H1 (cell line): Measurements from ENCODE around the gene NET1. TPM values are rescaled to one million over a fixed set of nuclear protein-coding genes. Genes with fewer than 3 reads are reported as not detected.
A peak's percentile ranks its signal among the peaks of the same experiment; 100 is the strongest.

ENCODE experiments used
- CTCF ChIA-PET: fragments of 300-600 bp; sonication (Branson Sonifier 250); formaldehyde crosslinking; loops from one replicate; lab custom pipeline; 2021; ENCODE audit not compliant: partially characterized antibody; lab: Charles Lee
- POLR2A ChIA-PET: fragments of 300-600 bp; sonication (Branson Sonifier 250); formaldehyde crosslinking; loops from one replicate; lab custom pipeline; 2021; ENCODE audit warnings: inconsistent platforms; ENCODE audit not compliant: partially characterized antibody; lab: Charles Lee
- DNase-seq, 2 experiments: peaks; one replicate each; pipeline versions ENCODE4 v3.0.0 to v3.0.0-alpha.2; 2010 to 2022; ENCODE audit warnings: low spot score in 2 of 2, low read depth in 1 of 2, mixed read lengths in 1 of 2
- FAIRE-seq: peaks from 2 replicates; lab custom pipeline; 2011; peaks lifted over from hg19 to GRCh38; lab: Jason Lieb, UNC
- H2AFZ ChIP-seq: 2 replicates; pipeline ENCODE4 v1.8.1; 2012; ENCODE audit warnings: low read length, inconsistent platforms
- H2AK5ac ChIP-seq: 2 replicates; pipeline ENCODE4 v1.6.1; 2013; ENCODE audit warnings: low read depth, low read length
- H2BK120ac ChIP-seq: replicated peaks from 2 replicates; pipeline ENCODE3; 2013; ENCODE audit warnings: low read depth, low read length, inconsistent platforms
- H2BK12ac ChIP-seq: 2 replicates; pipeline ENCODE4 v1.6.1; 2013; ENCODE audit warnings: low read depth, low read length
- H2BK15ac ChIP-seq: 2 replicates; pipeline ENCODE4 v1.6.1; 2013; ENCODE audit warnings: low read length
- H2BK20ac ChIP-seq: 2 replicates; pipeline ENCODE4 v1.6.1; 2013; ENCODE audit warnings: low read length
- H2BK5ac ChIP-seq: 2 replicates; pipeline ENCODE4 v1.6.1; 2013; ENCODE audit warnings: low read depth, low read length
- H3K14ac ChIP-seq: 2 replicates; pipeline ENCODE4 v1.6.1; 2013; ENCODE audit warnings: inconsistent platforms; ENCODE audit not compliant: insufficient read length
- H3K18ac ChIP-seq: 2 replicates; pipeline ENCODE4 v1.6.1; 2013; ENCODE audit warnings: low read length; ENCODE audit errors: extremely low read depth
- H3K23ac ChIP-seq: 2 replicates; pipeline ENCODE4 v1.6.1; 2013; ENCODE audit warnings: inconsistent platforms; ENCODE audit not compliant: insufficient read length
- H3K23me2 ChIP-seq: 2 replicates; pipeline ENCODE4 v1.6.1; 2013; ENCODE audit warnings: low read depth, low read length
- H3K27ac ChIP-seq: 2 replicates; pipeline ENCODE4 v1.6.1; 2011; ENCODE audit warnings: low read depth, low read length, inconsistent platforms
- H3K27me3 ChIP-seq, 4 experiments: replicated peaks in 1 of 4; 1 replicate in 1 of 4; 2 replicates in 3 of 4; pipeline versions ENCODE4 v1.6.1 to v1.8.1; 2011 to 2013; ENCODE audit warnings: low read length in 3 of 4, mild to moderate bottlenecking in 3 of 4, inconsistent platforms in 2 of 4, mixed read lengths in 2 of 4, moderate library complexity in 1 of 4; ENCODE audit not compliant: control insufficient read depth in 3 of 4, insufficient read depth in 3 of 4; ENCODE audit errors: extremely low read depth in 1 of 4
- H3K36me3 ChIP-seq, 4 experiments: 2 replicates each; pipeline versions ENCODE4 v1.6.1 to v1.8.1; 2011 to 2013; ENCODE audit warnings: mild to moderate bottlenecking in 4 of 4, low read length in 3 of 4, moderate library complexity in 2 of 4, control low read depth in 1 of 4, inconsistent platforms in 1 of 4; ENCODE audit not compliant: insufficient read depth in 4 of 4, control insufficient read depth in 2 of 4
- H3K4ac ChIP-seq: replicated peaks from 2 replicates; pipeline ENCODE3; 2013; ENCODE audit warnings: low read length, low read depth, mixed read lengths, inconsistent platforms; ENCODE audit not compliant: insufficient read length
- H3K4me1 ChIP-seq, 4 experiments: replicated peaks in 1 of 4; 1 replicate in 1 of 4; 2 replicates in 3 of 4; pipeline versions ENCODE4 v1.6.1 to v1.8.1; 2011 to 2013; ENCODE audit warnings: low read length in 3 of 4, inconsistent platforms in 2 of 4, mixed read lengths in 1 of 4; ENCODE audit not compliant: insufficient read depth in 4 of 4, control insufficient read depth in 3 of 4
- H3K4me2 ChIP-seq, 2 experiments: 2 replicates each; pipeline versions ENCODE4 v1.6.1 to v1.8.1; 2011 to 2013; ENCODE audit warnings: low read depth in 2 of 2, low read length in 2 of 2, control low read depth in 1 of 2, inconsistent platforms in 1 of 2, mild to moderate bottlenecking in 1 of 2; ENCODE audit not compliant: insufficient read depth in 1 of 2
- H3K4me3 ChIP-seq, 4 experiments: fragments of 200-600, 300-600 bp in 1 of 4; sonication (generic), shearing (Covaris generic), sonication (Bioruptor Twin) in 1 of 4; 2 replicates each; pipeline versions ENCODE4 v1.5.1 to v1.8.1; 2011 to 2016; ENCODE audit warnings: low read length in 4 of 4, low read depth in 3 of 4, control low read depth in 2 of 4, inconsistent platforms in 2 of 4, mild to moderate bottlenecking in 2 of 4, mixed read lengths in 1 of 4, moderate library complexity in 1 of 4; ENCODE audit not compliant: insufficient read depth in 2 of 4; ENCODE audit errors: extremely low read depth in 1 of 4
- H3K56ac ChIP-seq: replicated peaks from 2 replicates; pipeline ENCODE3; 2013; ENCODE audit warnings: low read depth, mild to moderate bottlenecking, mixed read lengths, low read length, inconsistent platforms; ENCODE audit not compliant: insufficient read length
- H3K79me1 ChIP-seq: 2 replicates; pipeline ENCODE4 v1.6.1; 2013; ENCODE audit warnings: low read depth, low read length, control low read depth
- H3K79me2 ChIP-seq, 2 experiments: 2 replicates each; pipeline versions ENCODE4 v1.6.1 to v1.8.1; 2012 to 2013; ENCODE audit warnings: low read length in 2 of 2, mild to moderate bottlenecking in 2 of 2, inconsistent platforms in 1 of 2; ENCODE audit not compliant: insufficient read depth in 2 of 2, control insufficient read depth in 1 of 2
- H3K9ac ChIP-seq, 4 experiments: replicated peaks in 1 of 4; 1 replicate in 1 of 4; 2 replicates in 3 of 4; pipeline versions ENCODE4 v1.6.1 to v1.8.1; 2011 to 2013; ENCODE audit warnings: low read depth in 3 of 4, low read length in 3 of 4, control low read depth in 2 of 4, mild to moderate bottlenecking in 2 of 4, moderate library complexity in 2 of 4, inconsistent platforms in 1 of 4; ENCODE audit errors: extremely low read depth in 1 of 4
- H3K9me3 ChIP-seq, 2 experiments: 2 replicates each; pipeline versions ENCODE4 v1.6.1 to v1.8.1; 2012 to 2013; ENCODE audit warnings: mild to moderate bottlenecking in 2 of 2, moderate library complexity in 2 of 2, control low read depth in 1 of 2, inconsistent platforms in 1 of 2, low read depth in 1 of 2, low read length in 1 of 2, mixed read lengths in 1 of 2; ENCODE audit not compliant: insufficient read depth in 2 of 2
- H4K20me1 ChIP-seq, 2 experiments: replicated peaks in 1 of 2; 2 replicates each; pipeline versions ENCODE3 to v1.8.1; 2011 to 2013; ENCODE audit warnings: inconsistent platforms in 2 of 2, low read length in 2 of 2, mild to moderate bottlenecking in 1 of 2; ENCODE audit not compliant: insufficient read depth in 2 of 2, control insufficient read depth in 1 of 2
- H4K5ac ChIP-seq: 2 replicates; pipeline ENCODE4 v1.6.1; 2013; ENCODE audit warnings: low read length, low read depth, mixed read lengths, inconsistent platforms; ENCODE audit not compliant: insufficient read length
- H4K8ac ChIP-seq: 2 replicates; pipeline ENCODE4 v1.8.0; 2013; ENCODE audit warnings: mild to moderate bottlenecking, moderate library complexity, low read length, inconsistent platforms; ENCODE audit not compliant: insufficient read depth; ENCODE audit errors: extremely low read depth
- H4K91ac ChIP-seq: replicated peaks from 2 replicates; pipeline ENCODE3; 2013; ENCODE audit warnings: low read length, mixed read lengths, inconsistent platforms; ENCODE audit not compliant: insufficient read length
- BCL11A ChIP-seq, 2 experiments: IDR thresholded peaks; one replicate each; pipeline ENCODE4 v1.6.1; 2011; ENCODE audit warnings: low read depth in 2 of 2, low read length in 2 of 2, mild to moderate bottlenecking in 2 of 2
- CTCF ChIP-seq, 3 experiments: IDR thresholded peaks; 1 replicate in 2 of 3; 2 replicates in 1 of 3; pipeline versions ENCODE4 v1.5.1 to v1.6.1; 2011; ENCODE audit warnings: low read length in 3 of 3, mild to moderate bottlenecking in 3 of 3, inconsistent platforms in 2 of 3, low read depth in 1 of 3, moderate library complexity in 1 of 3; ENCODE audit not compliant: insufficient read depth in 1 of 3; ENCODE audit errors: control extremely low read depth in 1 of 3
- EP300 ChIP-seq, 2 experiments: IDR thresholded peaks; 1 replicate in 1 of 2; 2 replicates in 1 of 2; pipeline ENCODE4 v1.6.1; 2011 to 2012; ENCODE audit warnings: low read depth in 2 of 2, low read length in 2 of 2, mild to moderate bottlenecking in 2 of 2, borderline replicate concordance in 1 of 2, inconsistent platforms in 1 of 2, moderate library complexity in 1 of 2
- EZH2 ChIP-seq: fragments of 200-600 bp; sonication (generic); IDR thresholded peaks from 2 replicates; pipeline ENCODE4 v1.7.1; 2012; ENCODE audit warnings: low read depth, mild to moderate bottlenecking, moderate library complexity, low read length, inconsistent platforms; ENCODE audit not compliant: severe bottlenecking
- GTF2F1 ChIP-seq: IDR thresholded peaks from 2 replicates; pipeline ENCODE4 v1.6.1; 2012; ENCODE audit warnings: low read depth, low read length, improper control_type of control experiment, borderline replicate concordance
- RBBP5 ChIP-seq: IDR thresholded peaks from 2 replicates; pipeline ENCODE4 v1.7.1; 2012; ENCODE audit warnings: low read depth, mild to moderate bottlenecking, inconsistent platforms, low read length, moderate library complexity, borderline replicate concordance
- RXRA ChIP-seq: IDR thresholded peaks from 2 replicates; pipeline ENCODE4 v1.6.1; 2011; ENCODE audit warnings: low read depth, mild to moderate bottlenecking, low read length, moderate library complexity; ENCODE audit not compliant: insufficient read depth
- TCF12 ChIP-seq: IDR thresholded peaks from 2 replicates; pipeline ENCODE4 v1.6.1; 2011; ENCODE audit warnings: low read depth, mild to moderate bottlenecking, low read length
- WGBS, 2 experiments: shearing (Covaris generic) in 1 of 2; methylation state at CpG; one replicate each; pipeline versions ENCODE4 v1.1.6 to v1.1.7; 2013 to 2015; ENCODE audit warnings: low lambda C conversion rate in 2 of 2, mixed read lengths in 2 of 2, inconsistent platforms in 1 of 2, low coverage in 1 of 2, missing lambda C conversion rate in 1 of 2; ENCODE audit not compliant: insufficient replicate concordance in 2 of 2, insufficient coverage in 1 of 2, insufficient read length in 1 of 2; ENCODE audit errors: extremely low coverage in 1 of 2, missing lambda C conversion rate in 1 of 2; 5-methylcytosine and 5-hydroxymethylcytosine counted together
- polyA plus RNA-seq, 7 experiments: library from polyadenylated mRNA; depleted of rRNA in 3 of 7; stranded (reverse) in 5 of 7; unstranded in 2 of 7; fragments of >200 nt in 5 of 7; fragments of 200-250 nt in 2 of 7; gene quantifications; 1 replicate in 5 of 7; 2 replicates in 1 of 7; 4 replicates in 1 of 7; pipeline versions ENCODE4 v1.2.1 to v1.2.3, GENCODE V29; 2011 to 2013; ENCODE audit warnings: missing spikeins in 2 of 7, mixed read lengths in 2 of 7
- total RNA-seq: library from RNA; stranded (reverse); fragmentation: NEBNext Ultra II Directional; extraction: Animal tissue kit (Norgen Biotek cat#: 25700); gene quantifications from 2 replicates; pipeline ENCODE4 v1.2.1, GENCODE V29; 2021
- TF ChIP-seq, protein P1 (sequence below): IDR thresholded peaks from 2 replicates; pipeline ENCODE4 v1.6.1; 2012; ENCODE audit warnings: low read length, inconsistent platforms

The NET1 gene
- total and polyA plus RNA-seq, 2 of the 8 experiments (the other 6 are each of a cell fraction or from before 2014, with no cell fraction given) = 21.5 to 117 TPM

- Histone ChIP-seq H2AK5ac (no peak overlapping the region), H2BK20ac (no peak overlapping the region), H2BK120ac (no peak overlapping the region), H3K9ac (no peak overlapping the region), H3K23ac (no peak overlapping the region), H3K9me3 (no peaks in the 10 kb centered on the region), H2BK5ac (no peak overlapping the region), H2BK12ac (peak overlapping the region; percentile 39; the same call in 1 of the 2 replicates), H4K20me1 (no peaks in the 10 kb centered on the region), H2BK15ac (no peak overlapping the region), H4K5ac (no peak overlapping the region), H4K91ac (no peak overlapping the region), H3K56ac (no peak overlapping the region), H3K79me1 (no peaks in the 10 kb centered on the region), H3K36me3 (no peaks in the 10 kb centered on the region), H3K79me2 (no peaks in the 10 kb centered on the region), H3K23me2 (no peaks in the 10 kb centered on the region; the same call in 1 of the 2 replicates), H2AFZ (no peak overlapping the region), H3K4me1 (no peaks in the 10 kb centered on the region), H3K27ac (no peak overlapping the region), H3K4me2 (no peak overlapping the region), H3K18ac (no peak overlapping the region), H3K14ac (no peak overlapping the region), H3K4me3 (no peak overlapping the region), H3K4ac (no peak overlapping the region), H4K8ac (no peak overlapping the region), H3K27me3 (no peaks in the 10 kb centered on the region)
- FAIRE-seq = no peak
- CTCF ChIA-PET = interaction anchor here (1.3 kb wide), 1 partner anchor 61 kb away, joined by 3 read pairs; no protein-coding TSS in a partner anchor
- no peak for DNase-seq
- POLR2A ChIA-PET = interaction anchor here (1.8 kb wide), 1 partner anchor 27 kb away, joined by 4 read pairs; no protein-coding TSS in a partner anchor
- 81% methylated on average over 3 of the region's 3 CpGs; no CpG with 5 or more reads in 1 of the 2 experiments for WGBS, 2 experiments
- TF ChIP-seq CTCF (IDR thresholded peaks at IDR 0.05; ENCODE audit: control extremely low read depth in 1 of 3, insufficient read depth in 1 of 3, low read depth in 1 of 3, low read length in 3 of 3) (no peak), TCF12 (no peak), EP300 (IDR thresholded peaks at IDR 0.05; ENCODE audit: borderline replicate concordance in 1 of 2, low read depth in 2 of 2, low read length in 2 of 2) (no peak), RBBP5 (no peak), BCL11A (IDR thresholded peaks at IDR 0.05; ENCODE audit: low read depth in 2 of 2, low read length in 2 of 2) (no peak), RXRA (no peak), GTF2F1 (no peak), EZH2 (no peak)
- TF ChIP-seq, protein P1, sequence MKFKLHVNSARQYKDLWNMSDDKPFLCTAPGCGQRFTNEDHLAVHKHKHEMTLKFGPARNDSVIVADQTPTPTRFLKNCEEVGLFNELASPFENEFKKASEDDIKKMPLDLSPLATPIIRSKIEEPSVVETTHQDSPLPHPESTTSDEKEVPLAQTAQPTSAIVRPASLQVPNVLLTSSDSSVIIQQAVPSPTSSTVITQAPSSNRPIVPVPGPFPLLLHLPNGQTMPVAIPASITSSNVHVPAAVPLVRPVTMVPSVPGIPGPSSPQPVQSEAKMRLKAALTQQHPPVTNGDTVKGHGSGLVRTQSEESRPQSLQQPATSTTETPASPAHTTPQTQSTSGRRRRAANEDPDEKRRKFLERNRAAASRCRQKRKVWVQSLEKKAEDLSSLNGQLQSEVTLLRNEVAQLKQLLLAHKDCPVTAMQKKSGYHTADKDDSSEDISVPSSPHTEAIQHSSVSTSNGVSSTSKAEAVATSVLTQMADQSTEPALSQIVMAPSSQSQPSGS = no peak
Observed at GRCh38 chr10:5503477-5503835, 91.1 kb downstream of the NET1 start.
